HCT116 (cell line): Measurements from ENCODE around the gene HBA1. TPM values are rescaled to one million over a fixed set of nuclear protein-coding genes. Genes with fewer than 3 reads are reported as not detected.

Experiments used
- ATAC-seq: fragments of 200-7000 bp; cut with Tn5 transposase; 2 replicates; pipeline ENCODE4 v1.9.1; 2020; ENCODE audit warnings: mild to moderate bottlenecking, moderate library complexity
- BruUV-seq: library from RNA; stranded (reverse); fragments of 400-500 nt; replicated peaks from 2 replicates; lab custom pipeline; 2021; lab: Mats Ljungman, UMichigan
- CTCF ChIA-PET: fragments of 300-600 bp; sonication (Branson Sonifier 250); formaldehyde crosslinking; loops from one replicate; lab custom pipeline; 2021; ENCODE audit warnings: antibody characterized with exemption; lab: Charles Lee
- POLR2A ChIA-PET: fragments of 300-600, 350-600 bp; sonication (Branson Sonifier 250); formaldehyde crosslinking; loops from one replicate; lab custom pipeline; 2021; ENCODE audit warnings: antibody characterized with exemption; lab: Charles Lee
- RAD21 ChIA-PET, 2 experiments: fragments of 300-600 bp; sonication (Branson Sonifier 250); formaldehyde crosslinking; loops; one replicate each; lab custom pipeline; 2023; ENCODE audit warnings: low total read pairs in 2 of 2; ENCODE audit not compliant: uncharacterized antibody in 2 of 2, unreplicated experiment in 2 of 2, low non-redundant PET in 1 of 2; lab: Charles Lee
- DNase-seq: peaks from one replicate; pipeline ENCODE4 v3.0.0-alpha.2; 2010; ENCODE audit warnings: low read depth, low spot score
- H2AFZ ChIP-seq: fragments of 200-600 bp; shearing (Covaris generic), sonication (generic); 2 replicates; pipeline ENCODE4 v1.6.1; 2017; ENCODE audit warnings: low read depth, mixed run types, mixed read lengths, antibody characterized with exemption, low read length; ENCODE audit not compliant: poor library complexity, severe bottlenecking
- H3K27ac ChIP-seq: 2 replicates; pipeline ENCODE4 v1.5.1; 2012; ENCODE audit warnings: low read depth, low read length
- H3K27me3 ChIP-seq: fragments of 200-600 bp; sonication (generic); 2 replicates; pipeline ENCODE4 v1.6.1; 2016; ENCODE audit warnings: mixed run types, low read length, mixed read lengths; ENCODE audit not compliant: insufficient read depth
- H3K36me3 ChIP-seq, 2 experiments: fragments of 200-500 bp in 1 of 2; fragments of 200-600 bp in 1 of 2; sonication (Bioruptor generic) in 1 of 2; sonication (generic) in 1 of 2; 2 replicates each; pipeline versions ENCODE4 v1.5.1 to v1.6.1; 2014 to 2016; ENCODE audit warnings: low read length in 2 of 2, inconsistent platforms in 1 of 2, mixed read lengths in 1 of 2, mixed run types in 1 of 2; ENCODE audit not compliant: insufficient read depth in 2 of 2, control insufficient read depth in 1 of 2
- H3K4me1 ChIP-seq, 2 experiments: fragments of 200-600 bp in 1 of 2; sonication (generic) in 1 of 2; 2 replicates each; pipeline versions ENCODE4 v1.5.1 to v1.6.1; 2012 to 2017; ENCODE audit warnings: low read length in 2 of 2, inconsistent platforms in 1 of 2, mild to moderate bottlenecking in 1 of 2, mixed read lengths in 1 of 2, mixed run types in 1 of 2, moderate library complexity in 1 of 2; ENCODE audit not compliant: insufficient read depth in 2 of 2, control insufficient read depth in 1 of 2
- H3K4me2 ChIP-seq: fragments of 200-600 bp; sonication (generic); 2 replicates; pipeline ENCODE4 v1.6.1; 2017; ENCODE audit warnings: mixed run types, low read length, mixed read lengths
- H3K4me3 ChIP-seq, 2 experiments: fragments of 200-600 bp in 1 of 2; sonication (generic) in 1 of 2; replicated peaks in 1 of 2; 2 replicates each; pipeline ENCODE4 v1.5.1; 2011 to 2016; ENCODE audit warnings: low read length in 2 of 2, control low read depth in 1 of 2, low read depth in 1 of 2, mild to moderate bottlenecking in 1 of 2, mixed read lengths in 1 of 2, mixed run types in 1 of 2
- H3K79me2 ChIP-seq: fragments of 200-600 bp; sonication (generic); 2 replicates; pipeline ENCODE4 v1.6.1; 2017; ENCODE audit warnings: mild to moderate bottlenecking, mixed run types, low read length, moderate library complexity, mixed read lengths; ENCODE audit not compliant: insufficient read depth
- H3K9ac ChIP-seq: fragments of 200-600 bp; sonication (generic); 2 replicates; pipeline ENCODE4 v1.6.1; 2016; ENCODE audit warnings: low read length, mixed read lengths
- H3K9me2 ChIP-seq: fragments of 200-600 bp; sonication (generic), shearing (Covaris generic); 2 replicates; pipeline ENCODE4 v1.6.1; 2017; ENCODE audit warnings: mixed run types, mild to moderate bottlenecking, moderate library complexity; ENCODE audit not compliant: insufficient read depth
- H3K9me3 ChIP-seq, 2 experiments: fragments of 200-500 bp in 1 of 2; fragments of 200-600 bp in 1 of 2; sonication (Bioruptor generic) in 1 of 2; sonication (generic) in 1 of 2; 2 replicates each; pipeline ENCODE4 v1.6.1; 2014 to 2017; ENCODE audit warnings: low read length in 2 of 2, mixed read lengths in 2 of 2, inconsistent platforms in 1 of 2, low read depth in 1 of 2, mild to moderate bottlenecking in 1 of 2, mixed run types in 1 of 2, moderate library complexity in 1 of 2; ENCODE audit not compliant: control insufficient read depth in 1 of 2, insufficient read depth in 1 of 2
- H4K20me1 ChIP-seq: fragments of 200-600 bp; sonication (generic), shearing (Covaris generic); 2 replicates; pipeline ENCODE4 v1.6.1; 2017; ENCODE audit warnings: mixed run types, mild to moderate bottlenecking, moderate library complexity; ENCODE audit not compliant: insufficient read depth
- CBX3 ChIP-seq: IDR thresholded peaks from 2 replicates; pipeline ENCODE4 v1.6.1; 2012; ENCODE audit warnings: low read depth
- ELF1 ChIP-seq: IDR thresholded peaks from 2 replicates; pipeline ENCODE4 v1.6.1; 2012; ENCODE audit warnings: low read depth, borderline replicate concordance
- EZH2 ChIP-seq: fragments of 200-600 bp; sonication (generic); IDR thresholded peaks from 2 replicates; pipeline ENCODE4 v1.6.1; 2017; ENCODE audit warnings: antibody characterized with exemption, mixed run types
- EZH2phosphoT487 ChIP-seq: fragments of 200-600 bp; IDR thresholded peaks from 2 replicates; pipeline ENCODE4 v1.6.1; 2018; ENCODE audit warnings: antibody characterized with exemption, borderline replicate concordance
- FOSL1 ChIP-seq: IDR thresholded peaks from 2 replicates; pipeline ENCODE4 v1.6.1; 2012; ENCODE audit warnings: low read depth
- JUND ChIP-seq: IDR thresholded peaks from 2 replicates; pipeline ENCODE4 v1.6.1; 2012
- POLR2A ChIP-seq: IDR thresholded peaks from 2 replicates; pipeline ENCODE4 v1.7.0; 2011; ENCODE audit warnings: borderline replicate concordance; ENCODE audit not compliant: insufficient read depth, insufficient read length; ENCODE audit errors: extremely low read depth
- POLR2AphosphoS5 ChIP-seq: IDR thresholded peaks from 2 replicates; pipeline ENCODE4 v1.6.1; 2011; ENCODE audit warnings: mild to moderate bottlenecking, low read depth, low read length, moderate library complexity
- YY1 ChIP-seq: IDR thresholded peaks from 2 replicates; pipeline ENCODE4 v1.6.1; 2011; ENCODE audit warnings: low read length, low read depth, moderate library complexity, mild to moderate bottlenecking; ENCODE audit not compliant: insufficient replicate concordance; ENCODE audit errors: extremely low read depth
- ZFX ChIP-seq: fragments of 450-650 bp; IDR thresholded peaks from 2 replicates; pipeline ENCODE4 v1.6.1; 2017
- intact Hi-C: fragments of 100-400 bp; cut with micrococcal nuclease; formaldehyde crosslinking; loops from 2 replicates; pipeline ENCODE4 v1.10.0; 2022
- total RNA-seq: library from RNA; stranded (reverse); gene quantifications from one replicate; pipeline ENCODE4 v1.2.1, GENCODE V29; 2021; ENCODE audit not compliant: unreplicated experiment
- TF ChIP-seq, protein P1 (sequence below): IDR thresholded peaks from 2 replicates; pipeline ENCODE4 v1.6.1; 2012
- TF ChIP-seq, protein P2 (sequence below): IDR thresholded peaks from 2 replicates; pipeline ENCODE4 v1.6.1; 2012
- TF ChIP-seq, protein P3 (sequence below), 3 experiments: fragments of 200-600 bp in 1 of 3; sonication (generic) in 1 of 3; IDR thresholded peaks in 2 of 3; conservative IDR thresholded peaks in 1 of 3; 2 replicates each; pipeline ENCODE4 v1.5.1; 2012 to 2017; ENCODE audit warnings: low read depth in 2 of 3, low read length in 2 of 3, antibody characterized with exemption in 1 of 3, borderline replicate concordance in 1 of 3, control low read depth in 1 of 3, mild to moderate bottlenecking in 1 of 3, mixed read lengths in 1 of 3, mixed run types in 1 of 3, moderate library complexity in 1 of 3; ENCODE audit not compliant: insufficient read depth in 1 of 3

HBA1 gene
- total RNA-seq, 1 experiment from 2014 or later, result 4.9 TPM

DNA sequence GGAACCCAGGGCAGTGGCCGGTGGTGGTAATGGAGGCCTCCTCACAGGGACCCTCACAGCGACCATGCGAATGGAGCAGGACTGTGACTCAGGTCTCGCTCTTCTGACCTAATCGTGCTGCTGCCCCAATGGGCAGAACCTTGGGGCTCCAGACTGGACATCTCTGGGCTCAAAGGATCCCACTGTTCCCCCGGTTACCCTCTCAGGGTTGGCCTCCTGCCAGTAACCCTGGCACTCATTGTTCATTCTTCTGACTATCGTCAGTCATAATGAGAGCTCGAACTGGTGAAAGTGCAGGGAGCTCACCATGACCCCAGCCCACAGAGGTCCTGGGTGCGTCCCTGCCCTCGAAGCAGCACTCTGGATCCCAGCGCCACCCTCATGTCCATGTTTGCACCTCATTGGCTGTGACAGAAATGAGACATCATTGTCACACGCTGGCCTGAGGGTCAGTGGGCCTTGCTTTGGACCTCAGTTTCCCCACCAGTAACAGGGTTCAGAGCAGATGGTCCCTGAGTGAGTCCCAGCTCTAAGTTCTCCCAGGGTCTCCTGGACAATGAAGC is 34.0 kb upstream of the HBA1 start:
- Histone ChIP-seq H3K4me2 (no peak overlapping the region), H3K4me3 (no peak overlapping the region), H3K79me2 (peaks cover 6% of the 10 kb centered on the region; the same call in 1 of the 2 replicates), H3K9ac (no peak overlapping the region), H2AFZ (no peak overlapping the region), H4K20me1 (no peaks in the 10 kb centered on the region), H3K27ac (no peak overlapping the region), H3K27me3 (no peaks in the 10 kb centered on the region), H3K36me3 (no peaks in the 10 kb centered on the region), H3K9me2 (no peaks in the 10 kb centered on the region), H3K4me1 (no peaks in the 10 kb centered on the region), H3K9me3 (no peaks in the 10 kb centered on the region)
- ChIA-PET CTCF (no interaction called here), POLR2A (no interaction called here), RAD21 (no interaction called here)
- TF ChIP-seq, protein P1, sequence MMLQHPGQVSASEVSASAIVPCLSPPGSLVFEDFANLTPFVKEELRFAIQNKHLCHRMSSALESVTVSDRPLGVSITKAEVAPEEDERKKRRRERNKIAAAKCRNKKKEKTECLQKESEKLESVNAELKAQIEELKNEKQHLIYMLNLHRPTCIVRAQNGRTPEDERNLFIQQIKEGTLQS, result no peak
- TF ChIP-seq ZFX (no peak), CBX3 (no peak), FOSL1 (no peak), EZH2 (no peak), YY1 (no peak), ELF1 (no peak), POLR2A (no peak), JUND (no peak), POLR2AphosphoS5 (no peak), EZH2phosphoT487 (no peak)
- TF ChIP-seq, protein P2, sequence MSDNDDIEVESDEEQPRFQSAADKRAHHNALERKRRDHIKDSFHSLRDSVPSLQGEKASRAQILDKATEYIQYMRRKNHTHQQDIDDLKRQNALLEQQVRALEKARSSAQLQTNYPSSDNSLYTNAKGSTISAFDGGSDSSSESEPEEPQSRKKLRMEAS, result no peak
- TF ChIP-seq, protein P3, sequence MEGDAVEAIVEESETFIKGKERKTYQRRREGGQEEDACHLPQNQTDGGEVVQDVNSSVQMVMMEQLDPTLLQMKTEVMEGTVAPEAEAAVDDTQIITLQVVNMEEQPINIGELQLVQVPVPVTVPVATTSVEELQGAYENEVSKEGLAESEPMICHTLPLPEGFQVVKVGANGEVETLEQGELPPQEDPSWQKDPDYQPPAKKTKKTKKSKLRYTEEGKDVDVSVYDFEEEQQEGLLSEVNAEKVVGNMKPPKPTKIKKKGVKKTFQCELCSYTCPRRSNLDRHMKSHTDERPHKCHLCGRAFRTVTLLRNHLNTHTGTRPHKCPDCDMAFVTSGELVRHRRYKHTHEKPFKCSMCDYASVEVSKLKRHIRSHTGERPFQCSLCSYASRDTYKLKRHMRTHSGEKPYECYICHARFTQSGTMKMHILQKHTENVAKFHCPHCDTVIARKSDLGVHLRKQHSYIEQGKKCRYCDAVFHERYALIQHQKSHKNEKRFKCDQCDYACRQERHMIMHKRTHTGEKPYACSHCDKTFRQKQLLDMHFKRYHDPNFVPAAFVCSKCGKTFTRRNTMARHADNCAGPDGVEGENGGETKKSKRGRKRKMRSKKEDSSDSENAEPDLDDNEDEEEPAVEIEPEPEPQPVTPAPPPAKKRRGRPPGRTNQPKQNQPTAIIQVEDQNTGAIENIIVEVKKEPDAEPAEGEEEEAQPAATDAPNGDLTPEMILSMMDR (IDR thresholded peaks at IDR 0.05 in 2 of 3, conservative IDR thresholded peaks at IDR 0.05 in 1 of 3; ENCODE audit: borderline replicate concordance in 1 of 3, insufficient read depth in 1 of 3, low read depth in 2 of 3, low read length in 2 of 3), result no peak
- no TSS peak for BruUV-seq
- intact Hi-C loops, result no loop called here
- no peak for ATAC-seq
- no peak for DNase-seq
